GM12878 (cell line): Measurements from ENCODE around the gene RCL1.

ENCODE experiments used
- CBX5 ChIP-seq: sonication (generic); IDR thresholded peaks from 2 replicates; pipeline ENCODE4 v1.6.1; 2016; ENCODE audit warnings: low read depth, moderate library complexity, mild to moderate bottlenecking, inconsistent platforms
- NFXL1 ChIP-seq: fragments of 450-650 bp; IDR thresholded peaks from 2 replicates; pipeline ENCODE4 v1.6.1; 2017; ENCODE audit warnings: antibody characterized with exemption, mild to moderate bottlenecking, borderline replicate concordance
- POLR2A ChIP-seq: IDR thresholded peaks from 2 replicates; pipeline ENCODE4 v1.6.1; 2011; ENCODE audit warnings: low read depth, mild to moderate bottlenecking, low read length
- SREBF2 ChIP-seq: IDR thresholded peaks from 2 replicates; pipeline ENCODE4 v1.6.1; 2012; ENCODE audit warnings: mild to moderate bottlenecking, low read length
- STAT1 ChIP-seq: fragments of 450-650 bp; conservative IDR thresholded peaks from 2 replicates; pipeline ENCODE4 v1.6.1; 2014; ENCODE audit warnings: antibody characterized with exemption, mild to moderate bottlenecking

GRCh38 chr9:4890242-4890641 lies 97.5 kb downstream of the RCL1 start:
- TF ChIP-seq POLR2A (no peak), SREBF2 (no peak), CBX5 (no peak), NFXL1 (no peak), STAT1 (no peak)
